GM12874 (cell line): Measurements from ENCODE around the gene KCNQ4.

ENCODE experiments used
- TF ChIP-seq, protein P1 (sequence below): IDR thresholded peaks from 2 replicates; pipeline ENCODE4 v1.5.1; 2011; ENCODE audit warnings: low read depth, mild to moderate bottlenecking, control low read depth, low read length, moderate library complexity; ENCODE audit not compliant: insufficient read depth

KCNQ4 gene

DNA sequence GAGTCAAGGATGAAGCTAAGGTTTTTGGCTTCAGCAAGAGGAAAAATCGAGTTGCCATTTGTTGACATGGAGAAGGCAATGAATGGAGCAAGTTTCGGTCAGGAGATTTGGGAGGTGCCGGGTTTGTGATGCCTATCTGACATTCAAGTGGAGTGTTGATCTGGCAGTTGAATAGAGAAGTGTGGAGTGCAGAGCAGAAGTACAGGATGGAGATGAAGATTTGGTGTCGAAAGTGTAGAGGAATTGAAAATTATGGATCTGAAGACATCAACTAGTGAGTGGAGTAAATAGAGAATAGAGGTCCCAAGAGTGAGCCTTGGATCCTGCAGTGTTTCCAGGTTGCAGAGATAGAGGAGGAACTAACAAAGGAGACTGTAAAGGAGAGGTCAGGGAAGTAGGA, 52.7 kb downstream of the KCNQ4 start:
- TF ChIP-seq, protein P1, sequence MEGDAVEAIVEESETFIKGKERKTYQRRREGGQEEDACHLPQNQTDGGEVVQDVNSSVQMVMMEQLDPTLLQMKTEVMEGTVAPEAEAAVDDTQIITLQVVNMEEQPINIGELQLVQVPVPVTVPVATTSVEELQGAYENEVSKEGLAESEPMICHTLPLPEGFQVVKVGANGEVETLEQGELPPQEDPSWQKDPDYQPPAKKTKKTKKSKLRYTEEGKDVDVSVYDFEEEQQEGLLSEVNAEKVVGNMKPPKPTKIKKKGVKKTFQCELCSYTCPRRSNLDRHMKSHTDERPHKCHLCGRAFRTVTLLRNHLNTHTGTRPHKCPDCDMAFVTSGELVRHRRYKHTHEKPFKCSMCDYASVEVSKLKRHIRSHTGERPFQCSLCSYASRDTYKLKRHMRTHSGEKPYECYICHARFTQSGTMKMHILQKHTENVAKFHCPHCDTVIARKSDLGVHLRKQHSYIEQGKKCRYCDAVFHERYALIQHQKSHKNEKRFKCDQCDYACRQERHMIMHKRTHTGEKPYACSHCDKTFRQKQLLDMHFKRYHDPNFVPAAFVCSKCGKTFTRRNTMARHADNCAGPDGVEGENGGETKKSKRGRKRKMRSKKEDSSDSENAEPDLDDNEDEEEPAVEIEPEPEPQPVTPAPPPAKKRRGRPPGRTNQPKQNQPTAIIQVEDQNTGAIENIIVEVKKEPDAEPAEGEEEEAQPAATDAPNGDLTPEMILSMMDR, result no peak

DNA sequence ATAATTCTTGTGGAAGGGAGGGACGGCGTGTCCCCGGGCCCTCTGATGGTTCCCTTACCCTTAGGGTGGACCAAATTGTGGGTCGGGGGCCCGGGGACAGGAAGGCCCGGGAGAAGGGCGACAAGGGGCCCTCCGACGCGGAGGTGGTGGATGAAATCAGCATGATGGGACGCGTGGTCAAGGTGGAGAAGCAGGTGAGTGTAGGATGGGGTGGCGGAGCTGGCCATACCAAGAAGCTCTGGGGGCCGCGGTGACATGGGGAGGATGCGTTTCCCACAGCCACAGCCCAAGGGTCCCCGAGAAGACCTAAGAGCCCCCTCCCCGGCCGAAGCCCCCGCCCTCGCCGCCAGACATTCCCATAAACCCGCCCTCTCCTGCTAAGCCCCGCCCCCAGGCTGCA, 54.0 kb downstream of the KCNQ4 start:
- TF ChIP-seq, protein P1, result no peak

DNA sequence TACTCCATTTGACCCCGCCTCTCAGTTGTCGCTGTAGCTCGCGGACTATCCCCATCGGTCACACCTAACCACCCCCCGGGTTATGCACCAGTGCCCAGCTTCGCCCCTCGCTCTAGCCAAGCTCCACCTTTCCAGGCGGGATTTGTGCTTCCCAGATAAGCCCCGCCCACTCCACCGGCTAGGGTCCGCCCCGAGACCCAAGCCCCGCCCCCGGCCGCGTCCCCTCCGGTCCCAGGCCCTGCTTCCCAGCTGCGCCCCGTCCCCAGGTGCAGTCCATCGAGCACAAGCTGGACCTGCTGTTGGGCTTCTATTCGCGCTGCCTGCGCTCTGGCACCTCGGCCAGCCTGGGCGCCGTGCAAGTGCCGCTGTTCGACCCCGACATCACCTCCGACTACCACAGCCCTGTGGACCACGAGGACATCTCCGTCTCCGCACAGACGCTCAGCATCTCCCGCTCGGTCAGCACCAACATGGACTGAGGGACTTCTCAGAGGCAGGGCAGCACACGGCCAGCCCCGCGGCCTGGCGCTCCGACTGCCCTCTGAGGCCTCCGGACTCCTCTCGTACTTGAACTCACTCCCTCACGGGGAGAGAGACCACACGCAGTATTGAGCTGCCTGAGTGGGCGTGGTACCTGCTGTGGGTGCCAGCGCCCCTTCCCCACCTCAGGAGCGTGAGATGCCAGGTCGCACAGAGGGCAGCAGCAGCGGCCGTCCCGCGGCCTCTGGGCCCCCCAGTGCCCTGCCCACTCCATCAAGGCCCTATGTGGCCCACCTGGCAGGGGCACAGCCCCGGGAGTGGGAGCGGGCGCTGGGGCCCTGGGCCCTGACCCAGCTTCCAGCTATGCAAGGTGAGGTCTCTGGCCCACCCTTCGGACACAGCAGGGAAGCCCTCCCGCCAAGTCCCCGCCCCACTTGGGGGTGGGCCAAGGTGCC, 54.7 kb downstream of the KCNQ4 start:
- TF ChIP-seq, protein P1, result no peak

DNA sequence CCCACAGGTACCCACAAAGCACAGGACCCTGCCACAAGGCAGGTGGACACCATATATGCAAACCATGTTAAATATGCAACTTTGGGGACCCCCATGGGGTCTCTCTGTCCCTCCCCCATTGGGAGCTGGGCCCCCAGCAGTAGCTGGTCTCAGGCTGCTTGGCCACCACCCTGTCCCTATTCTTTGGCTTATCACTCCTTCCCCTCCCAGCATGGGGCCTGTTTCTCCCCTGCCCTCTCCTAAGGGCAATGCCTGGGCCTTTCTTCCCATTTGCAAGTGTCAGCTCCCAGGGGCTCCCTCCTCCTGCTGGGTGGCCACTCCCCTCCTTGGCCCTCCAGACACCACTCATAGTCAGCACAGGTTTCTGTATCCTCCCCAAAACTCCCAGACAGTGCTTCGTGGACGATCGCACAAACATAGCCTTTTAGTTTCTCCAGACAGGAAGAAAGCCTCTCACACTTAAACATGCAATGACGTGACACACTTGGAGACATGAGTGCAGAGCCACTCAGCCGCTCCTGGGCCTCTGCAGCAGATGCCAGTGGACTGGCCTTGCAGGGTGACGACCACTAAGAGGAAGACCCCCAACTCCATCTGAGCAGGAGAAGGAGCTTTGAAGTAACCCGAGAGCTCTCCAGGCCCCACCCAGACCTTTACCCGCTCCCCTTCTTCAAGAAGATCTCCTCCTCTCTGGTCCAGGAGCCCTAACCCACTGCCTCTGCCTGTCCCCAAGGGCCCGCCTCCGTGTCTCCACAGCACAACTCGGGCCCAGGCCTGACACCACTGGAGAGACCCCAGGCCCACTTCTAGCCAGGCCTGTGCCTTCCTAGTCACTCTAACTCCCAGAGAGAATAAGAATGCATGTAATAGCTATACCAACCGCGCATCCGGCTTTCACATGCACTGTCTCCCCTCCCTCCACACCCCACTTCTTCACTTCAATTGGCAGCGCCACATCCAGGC, 55.7 kb downstream of the KCNQ4 start:
- TF ChIP-seq, protein P1, result no peak

DNA sequence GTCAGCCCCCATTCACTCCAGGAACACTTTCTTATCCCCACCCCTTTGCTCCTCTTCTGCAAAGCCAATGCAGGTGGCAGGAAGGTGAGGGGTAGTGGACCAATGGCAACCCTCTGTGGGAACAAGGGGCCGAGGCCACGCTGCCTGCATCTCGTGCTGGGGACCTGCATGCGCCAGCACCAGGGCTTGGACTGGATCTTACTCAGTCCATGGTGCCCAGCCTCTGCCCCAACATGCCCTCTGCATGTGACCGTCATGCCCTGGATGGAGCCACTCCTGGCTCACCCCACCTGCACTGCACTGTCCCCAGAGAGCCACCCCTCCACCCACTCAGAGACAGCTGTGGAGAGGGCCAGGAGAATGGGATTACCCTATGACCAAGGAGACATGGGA, 56.4 kb downstream of the KCNQ4 start:
- TF ChIP-seq, protein P1, result no peak

DNA sequence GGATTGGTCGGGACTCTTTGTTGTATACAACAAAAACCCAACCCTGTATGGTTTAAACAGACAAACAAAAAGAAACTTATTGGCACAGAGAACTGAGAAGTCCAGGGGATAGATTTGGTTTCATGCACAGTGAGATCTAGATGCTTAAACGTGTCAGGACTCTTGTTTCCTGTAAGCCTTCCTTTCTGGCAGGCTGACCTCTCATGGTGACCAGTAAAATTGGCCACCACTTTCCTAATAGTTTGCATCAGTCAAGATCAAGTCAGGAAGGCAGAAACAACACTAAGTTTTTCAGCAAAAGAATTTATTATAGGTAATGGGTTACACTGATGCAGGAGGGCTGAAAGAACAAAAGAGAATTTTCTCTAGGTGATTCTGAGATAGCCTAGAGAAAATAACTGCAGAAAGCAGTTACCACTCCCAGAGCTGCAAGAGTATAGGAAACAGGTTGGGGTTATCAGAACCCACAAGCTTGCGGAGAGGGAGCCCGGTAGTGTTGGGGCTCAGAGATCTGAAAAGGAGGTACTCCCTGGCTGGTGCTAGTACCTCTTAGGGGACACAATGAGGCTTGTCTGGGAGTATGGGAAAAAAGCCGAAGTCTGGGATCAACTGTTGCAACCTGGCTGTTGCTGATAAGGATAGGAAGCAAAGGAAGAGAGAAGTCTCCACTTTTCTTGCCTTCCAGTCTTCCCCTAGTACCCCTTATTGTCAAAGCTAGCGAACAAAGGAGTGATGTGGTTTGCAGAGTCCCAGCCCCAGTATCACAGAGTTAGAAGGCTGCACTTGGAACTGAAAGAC, 57.1 kb downstream of the KCNQ4 start:
- TF ChIP-seq, protein P1, result no peak
